Measurements from ENCODE around the gene NPC2.
"Not testable (repeated sequence)": the region's sequence is repeated elsewhere in the genome, so short reads cannot be mapped to it uniquely, and the experiment has no call there.

Gene NPC2

GRCh38 chr14:74492776-74493342 lies at the start of gene NPC2:
Gene NPC2, minus strand, starts transcription at chr14:74493305. Its CDS starts 31 bp downstream, at chr14:74493274.
- no peak for DNase-seq

GRCh38 chr14:74542056-74542685 lies 49.1 kb upstream of the NPC2 start:
- no peak for DNase-seq

- no peak for DNase-seq
These were observed 48.1 kb upstream of the NPC2 start for GRCh38 chr14:74541225-74541624.

GRCh38 chr14:74539503-74539902 lies 46.4 kb upstream of the NPC2 start:
- no peak for DNase-seq

DNA sequence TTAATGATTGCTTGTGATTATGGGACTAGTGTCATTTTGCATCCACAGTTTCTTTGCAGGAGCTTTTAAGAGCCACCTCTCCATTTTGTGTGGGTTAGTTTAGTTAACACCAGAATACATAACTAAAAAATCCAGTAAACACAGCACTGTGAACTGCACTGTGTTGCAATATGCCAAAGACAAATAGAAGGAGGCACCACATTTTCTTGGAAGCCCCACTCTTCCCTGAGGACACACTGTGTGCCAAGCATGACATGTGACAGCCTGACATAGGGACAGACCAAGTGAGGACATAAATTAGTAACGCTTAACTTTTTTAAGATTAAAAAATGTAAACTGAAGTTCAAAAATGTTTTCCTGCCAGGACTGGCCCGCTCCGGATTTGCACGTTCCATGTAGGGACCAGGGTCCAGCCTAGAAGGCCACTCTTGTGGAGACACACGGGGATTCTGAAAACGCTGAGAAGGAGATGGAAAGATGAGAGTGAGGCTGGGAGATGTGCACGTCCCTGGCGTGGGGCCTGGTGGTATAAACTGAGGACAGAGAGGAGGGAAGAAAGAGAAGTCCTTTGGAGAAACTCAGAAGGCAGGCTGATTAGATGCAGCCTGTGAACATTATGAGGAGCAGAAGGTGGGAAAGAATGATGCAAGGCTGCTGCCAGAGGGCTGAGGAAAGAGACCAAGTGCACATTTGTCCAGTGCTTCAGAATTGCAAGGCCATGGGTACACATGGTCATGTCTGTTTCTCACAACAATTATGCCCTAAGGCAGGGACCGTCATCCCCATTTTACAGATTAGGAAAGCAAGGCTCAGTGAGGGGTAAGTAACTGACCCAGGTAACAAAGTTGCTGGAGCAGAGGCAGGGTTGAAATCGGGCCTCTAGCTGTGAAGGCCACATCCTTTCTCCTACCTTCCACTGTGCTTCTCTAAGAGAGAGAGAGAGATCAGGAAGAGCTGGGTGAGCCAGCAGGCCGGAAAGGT lies 45.6 kb upstream of the NPC2 start:
- no peak for DNase-seq

GRCh38 chr14:74536336-74536735 lies 43.2 kb upstream of the NPC2 start:
- DNase-seq, result not testable (repeated sequence)

DNA sequence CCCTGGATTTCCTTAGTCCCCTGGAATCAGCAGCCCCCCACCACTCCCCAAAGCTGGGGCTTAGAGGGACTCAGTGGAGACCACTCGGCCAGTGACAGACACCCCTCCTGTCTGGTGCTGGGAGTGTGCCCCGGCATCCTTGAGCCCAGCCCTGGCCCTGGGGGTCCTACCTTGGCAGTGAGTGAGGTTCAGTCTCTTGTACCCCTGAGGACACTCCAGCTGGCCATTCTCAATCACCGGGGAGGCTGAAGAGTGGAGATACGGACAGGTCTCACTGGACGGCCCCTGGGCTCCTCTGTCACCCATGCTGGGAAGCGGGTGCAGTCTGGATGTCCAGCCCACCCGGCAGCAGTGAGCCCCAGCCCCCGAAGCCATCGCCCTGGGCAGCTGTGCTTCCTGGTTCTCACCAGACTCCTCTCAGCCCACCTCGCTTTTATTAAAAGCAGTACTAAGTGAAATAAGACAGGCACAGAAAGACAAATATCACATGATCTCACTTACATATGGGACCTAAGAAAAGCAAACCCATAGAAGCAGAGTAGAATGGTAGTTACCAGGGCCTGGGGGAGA lies 42.7 kb upstream of the NPC2 start:
- DNase-seq, result no peak

GRCh38 chr14:74533576-74533975 lies 40.5 kb upstream of the NPC2 start:
- no peak for DNase-seq

GRCh38 chr14:74532246-74532645 lies 39.1 kb upstream of the NPC2 start:
- no peak for DNase-seq

DNA sequence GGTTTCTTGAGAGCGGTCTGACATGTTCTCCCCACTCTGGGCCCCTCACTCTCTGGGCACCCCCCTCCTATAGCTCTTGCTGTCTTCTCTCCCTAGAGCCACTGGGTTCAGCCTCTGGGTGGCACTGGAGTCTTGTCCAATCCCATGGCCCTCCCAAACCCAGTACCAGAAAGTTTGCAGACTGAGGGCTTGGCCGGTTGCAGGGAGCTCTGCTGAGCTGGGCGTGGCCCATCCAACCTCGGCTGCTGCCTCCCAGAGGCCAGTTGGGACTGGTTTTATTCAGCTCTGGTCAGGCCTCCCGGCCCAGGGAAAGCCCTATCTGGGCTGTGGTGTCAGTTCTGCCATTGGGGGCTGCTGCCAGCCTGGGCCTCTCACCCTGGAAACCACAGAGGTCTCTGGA lies 38.4 kb upstream of the NPC2 start:
- no peak for DNase-seq

DNA sequence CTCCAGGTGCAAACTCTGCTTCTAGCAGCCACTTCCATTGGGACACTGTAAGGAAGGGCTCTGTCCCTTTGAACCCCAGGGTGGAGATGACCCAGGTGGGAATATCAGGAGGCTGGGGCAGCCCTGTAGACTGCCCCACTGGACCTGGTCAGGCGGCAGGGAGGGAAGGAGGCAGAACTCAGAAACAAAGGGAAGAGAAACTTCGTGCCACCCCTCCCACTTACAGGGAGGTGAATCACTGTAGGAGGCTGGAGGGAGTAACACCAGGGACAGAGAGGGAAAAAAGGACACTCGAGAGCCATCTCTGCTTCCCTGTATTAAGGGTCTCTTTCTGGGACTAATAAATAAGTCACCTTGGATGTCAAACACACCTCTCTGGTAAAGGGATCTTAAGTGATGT lies 37.9 kb upstream of the NPC2 start:
- no peak for DNase-seq

DNA sequence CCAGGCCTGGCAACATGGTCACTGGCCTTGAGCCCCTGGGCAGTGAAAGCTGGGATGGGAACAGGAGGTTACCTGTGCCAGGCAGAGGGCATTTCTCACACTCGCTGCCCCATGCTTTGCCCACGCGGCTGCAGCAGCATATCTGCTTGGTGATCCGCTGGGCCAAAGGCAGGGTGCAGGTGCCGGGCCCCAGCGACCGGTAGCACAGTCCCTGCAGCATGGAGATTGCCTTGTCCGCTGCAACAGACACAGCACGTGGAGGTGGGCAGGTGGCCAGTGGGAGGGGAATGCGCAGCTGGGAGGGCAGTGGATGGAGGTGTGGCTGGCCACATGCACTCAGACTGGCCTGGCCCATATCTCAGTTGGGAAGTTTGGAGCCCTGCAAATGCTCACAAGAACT lies 35.8 kb upstream of the NPC2 start:
- DNase-seq, result no peak

GRCh38 chr14:74528406-74528805 lies 35.3 kb upstream of the NPC2 start:
- DNase-seq, result no peak

DNA sequence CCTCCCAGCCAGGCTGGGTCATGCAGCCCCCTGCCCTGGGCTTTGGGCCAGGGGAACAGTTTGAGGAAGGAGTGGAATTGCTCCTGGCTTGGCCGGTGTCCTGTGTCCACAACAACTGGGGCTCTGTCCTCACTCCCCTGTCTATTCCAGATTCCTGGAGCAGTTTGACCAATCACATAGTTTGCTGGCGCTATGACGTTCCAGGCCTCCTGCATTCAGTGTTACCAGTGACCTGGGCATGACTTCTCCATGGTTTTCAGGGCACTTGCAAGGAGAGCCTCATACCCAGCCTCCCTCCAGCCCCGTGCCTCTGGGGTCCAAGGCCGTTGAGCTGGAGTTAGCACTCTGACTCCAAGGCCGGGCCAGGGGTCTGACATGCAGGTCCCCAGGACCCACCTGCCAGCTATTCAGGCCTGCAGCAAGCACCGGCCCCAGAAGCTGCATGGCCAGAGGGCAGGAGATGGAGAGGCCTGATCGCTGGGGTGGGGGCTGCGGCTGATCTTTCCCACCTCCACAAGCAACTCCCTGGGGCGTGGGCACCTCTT lies 34.7 kb upstream of the NPC2 start:
- no peak for DNase-seq

- no peak for DNase-seq
These were observed 33.9 kb upstream of the NPC2 start for GRCh38 chr14:74526854-74527585.

DNA sequence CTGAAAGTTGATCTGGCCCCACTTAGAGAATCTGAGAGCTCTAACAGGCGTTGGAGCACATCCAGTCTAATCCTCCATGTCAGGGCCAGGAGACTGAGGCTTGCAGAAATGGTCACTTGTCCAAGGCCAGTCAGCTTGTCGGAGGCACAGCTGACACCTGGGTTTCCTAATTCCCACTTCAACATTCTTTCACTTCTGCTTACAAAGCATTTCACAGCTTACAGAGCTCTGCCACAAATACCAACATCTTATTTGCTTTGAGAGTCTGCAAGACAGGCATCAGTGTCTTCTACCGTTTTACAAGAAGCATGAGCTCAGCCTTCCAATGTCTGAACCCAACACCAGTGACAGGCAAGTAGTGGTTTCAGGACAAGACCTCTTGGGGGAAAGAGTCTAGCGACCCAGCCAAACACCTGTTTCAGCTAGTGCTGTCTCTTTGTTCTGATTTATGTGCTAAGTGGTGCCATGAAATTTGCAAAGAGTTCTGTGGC lies 32.3 kb upstream of the NPC2 start:
- no peak for DNase-seq

- DNase-seq, result no peak
These were observed 31.7 kb upstream of the NPC2 start for GRCh38 chr14:74524812-74525135.

- DNase-seq, result no peak
These were observed 31.1 kb upstream of the NPC2 start for GRCh38 chr14:74524076-74524811.

- DNase-seq, result no peak
These were observed 29.6 kb upstream of the NPC2 start for GRCh38 chr14:74522740-74523139.

GRCh38 chr14:74521756-74522155 lies 28.7 kb upstream of the NPC2 start:
- DNase-seq, result no peak

DNA sequence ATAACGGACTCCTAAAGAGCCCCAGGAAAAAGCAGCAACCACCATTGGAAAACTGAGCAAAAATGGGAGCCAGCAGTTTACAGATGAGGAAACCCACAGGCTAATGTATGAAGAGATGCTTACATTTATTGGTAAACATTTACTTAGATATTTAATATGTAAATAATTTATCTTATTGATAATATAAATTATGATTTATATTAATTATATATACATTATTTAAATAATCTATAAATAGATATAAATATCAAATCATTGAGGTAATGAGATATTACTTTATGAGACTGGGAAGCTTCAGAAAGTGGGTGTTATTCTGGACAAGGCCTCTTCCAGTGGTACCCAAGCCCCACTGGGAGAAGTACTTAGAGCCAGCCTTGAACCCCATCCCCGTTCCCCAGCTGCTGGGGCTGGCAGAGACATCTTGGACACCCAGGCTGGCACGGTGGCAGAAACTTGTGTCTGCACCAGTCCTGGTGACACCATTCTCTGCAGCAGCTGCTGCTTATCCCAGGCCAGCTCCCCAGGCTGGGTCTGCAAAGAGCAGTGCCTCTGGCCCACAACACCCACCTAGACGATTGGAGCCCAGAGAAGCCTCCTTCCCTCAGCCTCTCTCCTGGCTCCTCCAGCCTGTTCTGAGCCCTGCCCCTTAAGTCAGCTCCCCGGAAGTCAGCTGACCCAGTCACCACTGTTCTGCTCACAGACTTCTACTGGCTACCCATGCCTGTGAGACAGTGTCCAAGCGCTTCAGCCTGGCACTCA lies 26.4 kb upstream of the NPC2 start:
- no peak for DNase-seq
